COLO829 (cell line): ENCODE results near the gene SPSB4.
"Not testable (repeated sequence)": the region's sequence is repeated elsewhere in the genome, so short reads cannot be mapped to it uniquely, and the experiment has no call there.

ENCODE experiments used
- DNase-seq: peaks from one replicate; pipeline ENCODE4 v3.0.0; 2012; ENCODE audit warnings: low spot score

SPSB4 gene

GRCh38 chr3:141050576-141051442 lies at the start of gene SPSB4:
Gene SPSB4 (plus strand): TSS chr3:141051347. CDS start chr3:141066105, 14,758 bp downstream.
- DNase-seq, result no peak

GRCh38 chr3:141006344-141006743 lies 44.8 kb upstream of the SPSB4 start:
- DNase-seq, result no peak

- DNase-seq, result no peak
Observed at GRCh38 chr3:141009496-141009895, 41.7 kb upstream of the SPSB4 start.

GRCh38 chr3:141011232-141011996 lies 39.7 kb upstream of the SPSB4 start:
- peak; percentile 62 for DNase-seq

GRCh38 chr3:141011997-141012262 lies 39.2 kb upstream of the SPSB4 start:
- no peak for DNase-seq

GRCh38 chr3:141012571-141012970 lies 38.6 kb upstream of the SPSB4 start:
- no peak for DNase-seq

- DNase-seq, result no peak
Observed at GRCh38 chr3:141015481-141015880, 35.7 kb upstream of the SPSB4 start.

- not testable (repeated sequence) for DNase-seq
Observed at GRCh38 chr3:141017366-141018322, 33.5 kb upstream of the SPSB4 start.

- DNase-seq, result no peak
Observed at GRCh38 chr3:141019244-141019643, 31.9 kb upstream of the SPSB4 start.

GRCh38 chr3:141020143-141020830 lies 30.9 kb upstream of the SPSB4 start:
- no peak for DNase-seq

GRCh38 chr3:141021261-141021660 lies 29.9 kb upstream of the SPSB4 start:
- no peak for DNase-seq

GRCh38 chr3:141030296-141030695 lies 20.9 kb upstream of the SPSB4 start:
- DNase-seq, result no peak

- DNase-seq, result no peak
Observed at GRCh38 chr3:141039589-141039988, 11.6 kb upstream of the SPSB4 start.

GRCh38 chr3:141044695-141045641 lies 6.2 kb upstream of the SPSB4 start:
- DNase-seq, result no peak

- DNase-seq, result no peak
Observed at GRCh38 chr3:141045849-141046248, 5.3 kb upstream of the SPSB4 start.

GRCh38 chr3:141047168-141047567 lies 4.0 kb upstream of the SPSB4 start:
- DNase-seq, result no peak

GRCh38 chr3:141049681-141050080 lies 1.5 kb upstream of the SPSB4 start:
- DNase-seq, result no peak

- DNase-seq, result no peak
Observed at GRCh38 chr3:141051443-141052200, 475 bp downstream of the SPSB4 start.

GRCh38 chr3:141052201-141053069 lies 1.3 kb downstream of the SPSB4 start:
- DNase-seq, result no peak
